SK-N-SH (cell line): ENCODE measurements around the gene PPP1R36. TPM values are rescaled to one million over a fixed set of nuclear protein-coding genes. Genes with fewer than 3 reads are reported as not detected.

Source experiments
- CTCF ChIA-PET: fragments of 300-600, 350-600 bp; formaldehyde crosslinking; extraction: SDS; loops from one replicate; lab custom pipeline; 2021; lab: Yijun Ruan, JAX
- POLR2A ChIA-PET: fragments of 350-600 bp; sonication (Branson Sonifier 250); formaldehyde crosslinking; extraction: SDS; loops from one replicate; lab custom pipeline; 2020; ENCODE audit warnings: antibody characterized with exemption, inconsistent platforms; lab: Yijun Ruan, JAX
- DNase-seq: peaks from one replicate; pipeline ENCODE4 v3.0.0; 2012
- H2AFZ ChIP-seq: fragments of 200-600 bp; sonication (generic); 2 replicates; pipeline ENCODE4 v1.8.1; 2016; ENCODE audit warnings: antibody characterized with exemption, mild to moderate bottlenecking, low read depth
- H3F3A ChIP-seq: fragments of 200-600 bp; sonication (generic); replicated peaks from 2 replicates; pipeline ENCODE3; 2016; ENCODE audit warnings: antibody characterized with exemption, mild to moderate bottlenecking; ENCODE audit not compliant: insufficient read depth
- H3K27ac ChIP-seq, 2 experiments: fragments of 200-500 bp in 1 of 2; fragments of 200-600 bp in 1 of 2; sonication (Bioruptor generic) in 1 of 2; sonication (generic), shearing (Covaris generic) in 1 of 2; 2 replicates each; pipeline versions ENCODE4 v1.5.1 to v1.6.1; 2014 to 2016; ENCODE audit warnings: low read depth in 2 of 2, inconsistent platforms in 1 of 2, low read length in 1 of 2, mild to moderate bottlenecking in 1 of 2, mixed read lengths in 1 of 2
- H3K27me3 ChIP-seq: fragments of 200-600 bp; sonication (generic), shearing (Covaris generic); 2 replicates; pipeline ENCODE4 v1.6.1; 2016; ENCODE audit warnings: mixed run types; ENCODE audit not compliant: insufficient read depth
- H3K36me3 ChIP-seq, 2 experiments: fragments of 200-500 bp in 1 of 2; fragments of 200-600 bp in 1 of 2; sonication (Bioruptor generic) in 1 of 2; sonication (generic) in 1 of 2; replicated peaks in 1 of 2; 2 replicates each; pipeline versions ENCODE3 to v1.5.1; 2014 to 2016; ENCODE audit warnings: low read length in 1 of 2, mild to moderate bottlenecking in 1 of 2; ENCODE audit not compliant: insufficient read depth in 2 of 2, control insufficient read depth in 1 of 2
- H3K4me1 ChIP-seq, 2 experiments: fragments of 200-500 bp in 1 of 2; fragments of 200-600 bp in 1 of 2; sonication (Bioruptor generic) in 1 of 2; sonication (generic), shearing (Covaris generic) in 1 of 2; 2 replicates each; pipeline versions ENCODE4 v1.5.1 to v1.6.1; 2014 to 2016; ENCODE audit warnings: low read depth in 1 of 2, low read length in 1 of 2, mixed run types in 1 of 2; ENCODE audit not compliant: insufficient read depth in 2 of 2, control insufficient read depth in 1 of 2
- H3K4me2 ChIP-seq: fragments of 200-600 bp; sonication (generic), shearing (Covaris generic); 2 replicates; pipeline ENCODE4 v1.6.1; 2017; ENCODE audit warnings: mixed run types
- H3K4me3 ChIP-seq, 2 experiments: fragments of 200-500 bp in 1 of 2; fragments of 200-600 bp in 1 of 2; sonication (Bioruptor generic) in 1 of 2; sonication (generic), shearing (Covaris generic) in 1 of 2; 2 replicates each; pipeline versions ENCODE4 v1.5.1 to v1.8.1; 2014 to 2016; ENCODE audit warnings: low read depth in 2 of 2, inconsistent platforms in 1 of 2, low read length in 1 of 2, mild to moderate bottlenecking in 1 of 2, mixed read lengths in 1 of 2, moderate library complexity in 1 of 2
- H3K79me2 ChIP-seq: fragments of 200-600 bp; sonication (generic); 2 replicates; pipeline ENCODE4 v1.8.1; 2017; ENCODE audit warnings: mild to moderate bottlenecking; ENCODE audit not compliant: insufficient read depth
- H3K9ac ChIP-seq: fragments of 200-600 bp; sonication (generic); 2 replicates; pipeline ENCODE4 v1.6.1; 2017; ENCODE audit warnings: mixed run types
- H3K9me2 ChIP-seq: fragments of 200-600 bp; sonication (generic); 2 replicates; pipeline ENCODE4 v1.6.1; 2017; ENCODE audit warnings: mixed run types
- H3K9me3 ChIP-seq: fragments of 200-600 bp; sonication (generic); 2 replicates; pipeline ENCODE4 v1.6.1; 2017; ENCODE audit warnings: mixed run types, mild to moderate bottlenecking, moderate library complexity
- H4K20me1 ChIP-seq: fragments of 200-600 bp; sonication (generic); 2 replicates; pipeline ENCODE4 v1.6.1; 2017; ENCODE audit warnings: mild to moderate bottlenecking, mixed run types; ENCODE audit not compliant: insufficient read depth
- CHD2 ChIP-seq: fragments of 150-350 bp; IDR thresholded peaks from 2 replicates; pipeline ENCODE4 v1.6.1; 2018; ENCODE audit warnings: low read length; ENCODE audit not compliant: partially characterized antibody
- CTCF ChIP-seq: fragments of 200-600 bp; sonication (generic); IDR thresholded peaks from 2 replicates; pipeline ENCODE4 v1.6.1; 2017; ENCODE audit warnings: antibody characterized with exemption, mild to moderate bottlenecking, moderate library complexity
- ELF1 ChIP-seq: IDR thresholded peaks from 2 replicates; pipeline ENCODE4 v1.4.0; 2012
- EP300 ChIP-seq, 2 experiments: IDR thresholded peaks; 2 replicates each; pipeline versions ENCODE4 v1.4.0 to v1.6.1; 2012; ENCODE audit warnings: borderline replicate concordance in 1 of 2, low read depth in 1 of 2, low read length in 1 of 2
- EZH2phosphoT487 ChIP-seq: fragments of 200-600 bp; sonication (generic); IDR thresholded peaks from 2 replicates; pipeline ENCODE4 v1.6.1; 2017; ENCODE audit warnings: low read depth, mixed run types, mild to moderate bottlenecking, antibody characterized with exemption, moderate library complexity, borderline replicate concordance
- FOSL2 ChIP-seq: IDR thresholded peaks from 2 replicates; pipeline ENCODE4 v1.4.0; 2012; ENCODE audit warnings: low read depth, mild to moderate bottlenecking, moderate library complexity, borderline replicate concordance
- FOXJ3 ChIP-seq: sonication (generic); formaldehyde crosslinking; IDR thresholded peaks from 2 replicates; pipeline ENCODE4 v1.5.1; 2020; ENCODE audit warnings: mild to moderate bottlenecking, missing genetic modification reagents
- FOXM1 ChIP-seq: IDR thresholded peaks from 2 replicates; pipeline ENCODE4 v1.4.0; 2012; ENCODE audit warnings: low read depth, mild to moderate bottlenecking
- GABPA ChIP-seq: IDR thresholded peaks from 2 replicates; pipeline ENCODE4 v1.4.0; 2012; ENCODE audit warnings: low read depth, mild to moderate bottlenecking
- GATA2 ChIP-seq: sonication (generic); formaldehyde crosslinking; IDR thresholded peaks from 2 replicates; pipeline ENCODE4 v1.5.0; 2020; ENCODE audit warnings: mild to moderate bottlenecking, missing genetic modification reagents
- IRF3 ChIP-seq: fragments of 150-350 bp; IDR thresholded peaks from 2 replicates; pipeline ENCODE4 v1.6.1; 2016; ENCODE audit warnings: mild to moderate bottlenecking, low read depth, low read length
- JUND ChIP-seq: IDR thresholded peaks from 2 replicates; pipeline ENCODE4 v1.4.0; 2012
- MAX ChIP-seq: IDR thresholded peaks from 2 replicates; pipeline ENCODE4 v1.4.0; 2012; ENCODE audit warnings: low read depth
- MEF2A ChIP-seq: IDR thresholded peaks from 2 replicates; pipeline ENCODE4 v1.4.0; 2012; ENCODE audit warnings: low read depth, borderline replicate concordance
- NFIC ChIP-seq: IDR thresholded peaks from 2 replicates; pipeline ENCODE4 v1.4.0; 2012; ENCODE audit warnings: borderline replicate concordance
- NRF1 ChIP-seq: IDR thresholded peaks from 2 replicates; pipeline ENCODE4 v1.6.1; 2012; ENCODE audit warnings: low read depth, mild to moderate bottlenecking, low read length
- PBX3 ChIP-seq: IDR thresholded peaks from 2 replicates; pipeline ENCODE4; 2012
- POLR2AphosphoS5 ChIP-seq: IDR thresholded peaks from 2 replicates; pipeline ENCODE4 v1.6.1; 2012; ENCODE audit warnings: low read depth, low read length
- RCOR1 ChIP-seq: fragments of 150-350 bp; IDR thresholded peaks from 2 replicates; pipeline ENCODE4 v1.6.1; 2017; ENCODE audit warnings: antibody characterized with exemption, low read length
- RXRA ChIP-seq: IDR thresholded peaks from 2 replicates; pipeline ENCODE4 v1.4.0; 2012; ENCODE audit warnings: low read depth, mild to moderate bottlenecking, borderline replicate concordance
- SIN3A ChIP-seq: IDR thresholded peaks from 2 replicates; pipeline ENCODE4 v1.6.1; 2012; ENCODE audit warnings: low read depth, mild to moderate bottlenecking, low read length, moderate library complexity, borderline replicate concordance
- SMC3 ChIP-seq: IDR thresholded peaks from 2 replicates; pipeline ENCODE4 v1.6.1; 2012; ENCODE audit warnings: low read depth, low read length, improper control_type of control experiment
- TCF12 ChIP-seq: IDR thresholded peaks from 2 replicates; pipeline ENCODE4 v1.4.0; 2012
- USF2 ChIP-seq: fragments of 150-350 bp; IDR thresholded peaks from 2 replicates; pipeline ENCODE4 v1.6.1; 2017; ENCODE audit warnings: antibody characterized with exemption, low read length, low read depth, borderline replicate concordance
- YY1 ChIP-seq: IDR thresholded peaks from 2 replicates; pipeline ENCODE4 v1.4.0; 2012; ENCODE audit warnings: low read depth, mild to moderate bottlenecking
- ZBTB33 ChIP-seq: IDR thresholded peaks from 2 replicates; pipeline ENCODE4 v1.4.0; 2012; ENCODE audit warnings: low read depth, borderline replicate concordance
- WGBS: methylation state at CpG from one replicate; pipeline ENCODE4 v1.1.6; 2017; ENCODE audit warnings: low lambda C conversion rate; 5-methylcytosine and 5-hydroxymethylcytosine counted together
- polyA plus RNA-seq, 3 experiments: library from polyadenylated mRNA; depleted of rRNA; stranded (reverse); fragments of >200 nt; gene quantifications; 2 replicates each; pipeline ENCODE4 v1.2.3, GENCODE V29; 2012

The PPP1R36 gene
- polyA plus RNA-seq, 1 of the 3 experiments (the other 2 are of a cell fraction), result 0.08 TPM

GRCh38 chr14:64501411-64502171 is 48.2 kb upstream of the PPP1R36 start:
- DNase-seq, result peak; percentile 58
- 8% methylated on average over 8 of the region's 8 CpGs for WGBS
- Histone ChIP-seq H3K4me1 (peaks cover 25% of the 10 kb centered on the region in 2 experiments), H3K27me3 (no peaks in the 10 kb centered on the region), H4K20me1 (peaks cover 14% of the 10 kb centered on the region), H3K9ac (peak overlapping the region; percentile 97; the same call in 1 of the 2 replicates), H3F3A (peaks cover 26% of the 10 kb centered on the region), H3K4me2 (peak overlapping the region; percentile 98), H3K79me2 (peaks cover 70% of the 10 kb centered on the region), H3K9me2 (no peaks in the 10 kb centered on the region), H3K9me3 (no peaks in the 10 kb centered on the region), H3K27ac (peak overlapping the region; percentile 95 to 99), H2AFZ (peak overlapping the region; percentile 48), H3K36me3 (peaks cover 5 to 12% of the 10 kb centered on the region in 2 experiments), H3K4me3 (peak overlapping the region; percentile 92)
- CTCF ChIA-PET, result interaction anchor here (0.7 to 5.6 kb wide), 10 partner anchors 9 to 938 kb away, joined by 3 to 20 read pairs (median 6); partner anchors contain the start of gene AKAP5
- POLR2A ChIA-PET, result interaction anchor here (0.5 to 1.7 kb wide), 5 partner anchors 10 to 206 kb away, joined by 3 to 5 read pairs (median 3); partner anchors contain the start of genes AKAP5 and MTHFD1
- TF ChIP-seq CHD2 (peak; percentile 80), RXRA (no peak; the same call in 1 of the 2 replicates), NRF1 (no peak), GATA2 (CRISPR knock-in tag) (peak; percentile 92), FOXM1 (no peak; the same call in 1 of the 2 replicates), TCF12 (peak; percentile 64), IRF3 (no peak), NFIC (peak; percentile 23; the same call in 1 of the 2 replicates), MEF2A (no peak; the same call in 1 of the 2 replicates), ELF1 (no peak), SMC3 (no peak; the same call in 1 of the 2 replicates), GABPA (no peak), EP300 (IDR thresholded peaks at IDR 0.05; ENCODE audit: borderline replicate concordance in 1 of 2, low read depth in 1 of 2, low read length in 1 of 2) (peak; percentile 61 to 83; a peak in 2 of 4 replicates), SIN3A (no peak), YY1 (no peak), USF2 (no peak), PBX3 (peak; percentile 73), MAX (peak; percentile 28; the same call in 1 of the 2 replicates), FOXJ3 (CRISPR knock-in tag) (0 out of 2 replicates have a peak, but pooled peaks have one; percentile 16), JUND (0 out of 2 replicates have a peak, but pooled peaks have one; percentile 5), EZH2phosphoT487 (no peak), ZBTB33 (no peak), RCOR1 (peak; percentile 61), CTCF (no peak; the same call in 1 of the 2 replicates), POLR2AphosphoS5 (peak; percentile 30; the same call in 1 of the 2 replicates), FOSL2 (no peak)
